Activated CD4-positive, CD25-positive, alpha-beta regulatory T cell treated with anti-CD3 and anti-CD28 coated beads, Interleukin-2, amount 50 U/mL, for 24 hours (primary cell): ENCODE measurements around the gene RAB35.

ENCODE experiments used
- ATAC-seq, 2 donors: fragments of 150-1000 bp; cut with Tn5 transposase; one replicate each; pipeline ENCODE4 v1.10.0; 2021; ENCODE audit warnings: mild to moderate bottlenecking in 1 of 2, moderate library complexity in 1 of 2

The RAB35 gene

DNA sequence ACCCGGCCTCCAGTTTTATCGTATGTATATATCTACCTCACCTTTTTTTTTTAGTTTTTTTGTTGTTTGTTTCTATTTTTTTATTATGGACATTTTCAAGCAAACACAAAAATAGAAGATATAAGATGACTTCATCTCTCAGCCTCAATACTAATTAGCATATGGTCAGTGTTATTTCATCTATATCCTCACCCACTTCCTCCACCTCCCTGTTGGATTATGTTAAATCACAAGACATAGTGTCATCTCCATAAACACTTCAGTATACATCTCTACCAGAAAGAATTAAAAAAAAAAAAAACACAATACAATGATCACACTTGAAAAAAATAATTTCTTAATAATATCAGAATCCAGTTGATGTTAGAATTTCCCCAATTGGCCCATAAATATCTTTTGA lies 34.9 kb downstream of the RAB35 start:
- ATAC-seq, result no peak

DNA sequence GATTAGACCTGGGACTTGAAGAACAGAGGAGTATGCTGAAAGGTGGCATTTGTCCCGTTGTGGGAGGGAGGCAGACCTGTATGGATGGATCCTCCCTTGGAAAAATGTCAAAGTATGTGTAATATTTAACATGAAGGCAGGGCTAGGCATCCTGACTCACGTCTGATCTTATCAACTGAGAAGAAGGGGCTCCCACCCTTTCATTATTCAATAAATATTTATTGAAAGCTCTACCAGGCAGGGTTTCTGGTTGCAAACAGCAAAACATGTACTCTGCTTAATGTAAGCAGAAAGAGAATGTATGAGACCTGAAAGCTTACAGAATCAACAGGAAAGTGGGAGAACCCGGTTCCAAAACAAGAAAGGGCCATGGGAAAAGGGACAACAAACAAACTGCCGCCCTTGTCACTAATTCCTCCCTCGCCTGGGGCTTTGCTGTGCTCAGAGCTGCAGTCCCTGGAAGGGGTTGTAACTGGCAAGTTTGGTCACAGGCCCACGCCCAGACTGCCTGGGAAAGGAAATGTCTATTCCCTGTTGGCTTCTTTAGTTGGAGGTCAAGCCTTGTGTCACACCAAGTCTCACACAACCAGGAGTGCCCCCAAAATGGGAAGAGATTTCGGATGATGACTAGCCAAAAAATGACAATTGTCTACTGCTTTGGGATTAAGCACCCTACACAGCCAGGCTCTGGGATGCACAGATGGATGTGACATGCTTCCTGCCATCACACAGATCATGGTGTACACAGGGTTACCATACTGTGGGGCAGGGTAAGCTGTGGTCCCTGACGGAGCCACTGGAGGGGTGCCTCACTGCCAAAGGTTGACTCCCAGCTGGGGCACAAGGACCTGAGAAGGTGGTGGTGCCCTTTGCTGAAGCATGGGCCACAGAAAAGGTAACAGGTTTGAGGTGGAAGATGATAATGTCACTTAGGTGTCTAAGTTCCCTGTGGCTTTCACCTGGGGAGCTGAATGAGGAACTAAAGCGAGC lies 36.8 kb downstream of the RAB35 start:
- ATAC-seq, result no peak

DNA sequence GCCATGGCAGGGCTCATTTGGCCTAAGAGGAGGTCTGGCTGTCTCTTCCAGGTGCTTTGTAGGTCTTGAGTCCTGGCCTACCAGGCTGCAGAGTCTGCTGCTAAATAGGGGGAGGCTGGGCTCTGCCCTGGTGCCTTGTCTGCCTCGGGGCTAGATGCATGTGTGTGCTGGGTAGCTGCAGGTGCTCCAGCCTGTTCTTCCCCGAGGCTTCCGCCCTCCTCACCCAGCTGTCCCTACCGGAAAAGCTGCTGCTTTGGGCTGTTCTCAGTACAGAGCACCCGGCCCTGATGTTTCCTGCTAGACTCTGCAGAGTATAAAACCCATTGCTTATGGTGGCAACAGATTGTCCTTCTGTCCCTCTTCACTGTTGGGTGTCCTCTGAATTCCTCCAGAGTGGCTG lies 37.7 kb downstream of the RAB35 start:
- ATAC-seq, result no peak

DNA sequence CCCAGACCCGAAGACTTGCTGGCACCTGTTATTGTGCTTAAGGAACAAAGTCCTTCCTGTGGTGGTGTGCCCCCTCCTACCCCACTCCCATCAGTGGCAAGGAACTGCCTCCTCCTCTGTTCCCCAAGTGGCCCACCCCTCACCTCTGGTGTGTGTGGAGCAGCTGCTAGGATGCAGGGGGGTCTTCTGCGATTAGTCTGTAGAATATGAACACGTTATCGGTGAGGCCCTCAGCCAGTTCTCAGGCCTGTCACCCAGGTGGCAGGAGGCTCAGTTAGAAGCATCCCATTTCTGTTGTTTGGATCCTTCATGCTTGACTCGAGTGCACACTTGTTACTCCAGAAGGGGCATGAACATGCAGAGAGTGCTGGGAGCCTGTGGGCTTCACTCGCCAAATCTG lies 39.3 kb downstream of the RAB35 start:
- ATAC-seq, result no peak

DNA sequence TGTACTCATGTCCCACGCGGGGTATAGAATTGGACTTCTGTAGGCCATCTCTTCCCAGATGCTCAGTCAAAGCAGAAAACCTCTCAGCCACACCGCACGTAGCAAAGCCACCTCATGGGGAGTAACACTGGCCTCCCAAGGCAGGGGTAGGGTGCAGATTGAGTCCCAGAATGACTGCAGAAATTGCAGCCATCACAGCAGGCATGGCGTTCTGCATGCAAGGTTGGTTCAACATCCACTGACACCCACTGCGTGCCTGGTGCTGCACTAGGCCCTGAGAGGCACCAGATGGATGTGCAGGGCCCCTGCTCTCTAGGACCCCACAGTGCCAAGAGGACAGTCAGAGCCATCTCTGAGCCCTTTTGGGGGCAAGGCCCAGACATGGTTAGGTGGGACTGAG lies 39.9 kb downstream of the RAB35 start:
- ATAC-seq, result no peak

DNA sequence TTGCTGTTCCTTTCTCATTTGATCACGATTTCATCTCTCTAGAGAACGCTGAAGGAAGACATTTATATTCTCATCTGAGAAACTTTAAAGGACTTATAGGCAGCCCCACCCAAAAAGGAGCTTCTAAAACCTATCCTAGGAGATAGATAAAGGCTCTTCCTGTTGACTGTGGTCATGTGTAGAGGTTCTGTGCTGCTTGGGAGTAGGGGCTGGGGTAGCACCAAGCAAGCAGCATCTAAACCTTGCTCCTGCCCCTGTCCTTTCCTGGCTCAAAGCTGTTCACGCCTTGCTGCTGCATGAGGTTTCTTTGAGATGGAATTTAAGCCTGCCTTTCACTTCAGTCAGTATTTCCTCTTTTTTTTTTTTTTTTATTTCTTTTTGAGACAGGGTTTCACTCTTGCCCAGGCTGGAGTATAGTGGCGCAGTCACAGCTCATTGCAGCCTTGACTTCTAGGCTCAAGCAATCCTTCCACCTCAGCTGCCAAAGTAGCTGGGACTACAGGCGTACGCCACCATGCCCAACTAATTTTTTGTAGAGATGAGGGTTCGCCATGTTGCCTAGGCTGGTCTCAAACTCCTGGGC lies 41.4 kb downstream of the RAB35 start:
- ATAC-seq, result no peak

DNA sequence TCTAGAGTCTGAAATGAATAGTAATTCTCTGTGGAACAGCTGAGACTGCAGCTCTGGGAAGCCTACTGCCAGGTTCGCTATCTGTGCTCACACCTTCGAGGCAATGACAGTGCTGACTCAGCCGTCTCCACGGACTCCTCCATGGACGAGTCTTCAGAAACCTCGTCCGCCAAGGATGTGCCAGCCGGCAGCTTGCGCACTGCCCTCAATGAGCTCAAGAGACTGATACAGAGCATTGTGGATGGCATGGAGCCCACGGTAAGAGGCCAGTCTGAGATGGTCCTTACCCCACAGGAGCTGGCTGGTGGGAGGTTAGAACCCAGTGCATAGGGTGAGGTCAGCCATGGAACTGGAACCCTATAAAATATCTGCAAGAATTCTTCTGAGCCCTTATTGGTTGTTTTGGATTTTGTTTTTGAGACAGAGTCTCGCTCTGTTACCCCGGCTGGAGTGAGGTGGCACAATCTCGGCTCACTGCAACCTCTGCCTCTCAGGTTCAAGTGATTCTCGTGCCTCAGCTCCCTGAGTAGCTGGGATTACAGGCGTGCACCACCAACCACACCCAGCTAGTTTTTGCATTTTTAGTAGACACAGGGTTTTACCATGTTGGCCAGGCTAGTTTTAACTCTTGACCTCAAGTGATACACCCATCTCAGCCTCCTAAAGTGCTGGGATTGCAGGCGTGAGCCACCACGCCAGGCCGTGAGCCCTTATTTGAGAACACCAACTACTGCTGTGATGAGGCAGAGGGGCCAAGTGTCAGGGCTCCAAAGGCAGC lies 43.9 kb downstream of the RAB35 start:
- no peak for ATAC-seq

DNA sequence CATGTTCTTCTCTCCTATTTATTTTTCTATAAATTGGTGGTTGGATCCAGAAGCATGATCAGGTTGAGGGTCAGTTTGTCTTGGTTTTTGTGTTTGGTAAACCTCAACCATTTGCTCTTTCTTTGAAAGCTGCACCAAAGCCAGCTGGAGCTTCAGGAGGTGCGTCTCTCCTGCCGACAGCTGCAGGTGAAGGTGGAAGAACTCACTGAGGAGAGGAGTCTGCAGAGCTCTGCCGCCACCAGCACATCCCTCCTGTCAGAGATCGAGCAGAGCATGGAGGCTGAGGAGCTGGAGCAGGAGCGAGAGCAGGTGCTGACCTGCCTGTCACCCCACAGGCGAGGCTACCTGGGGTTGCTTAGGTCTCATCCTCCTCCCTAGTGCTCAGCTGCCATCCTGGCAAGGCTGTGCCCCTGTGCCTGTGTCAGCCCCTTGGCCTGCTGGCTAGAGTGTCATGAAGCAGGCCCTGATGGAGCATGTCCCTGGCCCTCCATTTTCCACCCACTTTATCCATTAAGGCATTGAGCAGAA lies 45.0 kb downstream of the RAB35 start:
- ATAC-seq, result no peak

DNA sequence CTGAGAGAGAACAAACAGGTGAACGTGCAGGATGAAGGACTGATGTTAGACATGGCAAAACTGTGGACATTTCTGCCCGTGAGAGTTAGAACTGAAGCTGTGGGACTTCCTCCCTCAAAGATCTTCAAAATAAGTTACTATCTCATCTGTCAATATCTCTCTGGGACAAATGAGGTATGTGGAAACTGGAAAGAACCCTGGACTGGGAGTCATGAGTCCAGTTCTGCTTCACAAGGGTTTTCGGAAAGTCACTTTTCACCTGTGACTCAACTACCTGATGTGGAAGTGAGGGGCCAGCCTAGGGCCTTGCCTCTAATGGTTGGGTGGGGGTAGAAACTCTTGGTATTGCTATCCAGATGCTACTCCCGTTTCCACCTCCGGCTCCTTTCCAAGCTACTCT lies 47.3 kb downstream of the RAB35 start:
- ATAC-seq, result no peak

DNA sequence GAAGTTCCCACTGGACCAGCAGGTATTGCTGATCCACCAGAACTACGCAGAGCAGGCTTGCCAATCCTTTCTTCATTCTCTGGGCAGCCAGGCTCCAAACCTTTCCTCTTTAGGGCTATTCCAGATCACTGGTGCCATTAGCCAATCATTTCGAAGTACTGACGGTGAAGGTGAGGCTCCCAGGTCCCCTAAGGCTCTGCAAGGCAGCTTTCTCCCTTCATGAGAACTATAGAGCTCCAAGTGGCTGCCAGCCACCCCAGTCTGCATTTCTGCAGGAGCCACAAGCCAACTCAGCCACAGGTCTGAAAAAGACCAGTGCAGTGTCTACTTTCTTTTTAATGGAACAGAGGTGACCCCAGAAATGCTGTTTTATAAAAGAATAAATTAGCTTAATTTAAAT lies 48.7 kb downstream of the RAB35 start:
- ATAC-seq, result no peak

DNA sequence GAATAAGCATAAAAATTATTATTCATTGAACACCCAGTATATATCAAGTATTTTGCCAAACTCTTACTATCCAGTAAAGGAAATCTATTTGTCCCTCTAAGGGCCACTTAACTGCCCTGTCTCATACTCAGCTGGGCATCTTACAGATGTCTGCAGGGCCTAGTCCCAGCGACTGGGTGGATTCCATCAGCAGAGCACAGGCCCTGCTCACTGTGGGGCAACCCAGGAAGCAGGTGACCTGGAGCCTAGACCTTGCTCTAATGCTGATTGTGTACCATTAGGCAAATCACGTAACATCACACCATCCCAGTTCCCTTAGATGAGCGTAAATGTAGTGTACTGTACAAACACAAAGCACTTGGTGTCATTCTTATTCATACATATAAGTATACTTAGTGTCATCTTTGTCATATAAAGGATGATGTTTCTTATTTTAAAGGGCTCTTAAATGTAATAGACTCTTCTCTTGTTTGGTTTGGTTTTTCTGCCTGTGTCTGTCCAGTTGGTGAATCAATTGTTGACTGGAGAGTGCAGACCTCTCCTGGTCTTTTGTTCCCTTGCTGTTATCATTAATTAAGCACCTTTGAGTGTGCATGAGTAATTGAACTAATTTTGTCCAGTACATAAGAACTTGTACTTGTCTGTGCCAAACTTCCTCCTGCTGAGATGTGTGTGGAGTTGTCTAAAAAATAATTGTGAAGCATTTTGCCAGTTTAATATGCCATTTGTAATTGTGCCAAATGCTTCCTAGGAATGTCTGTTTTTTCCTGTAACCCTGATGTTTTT lies 49.3 kb downstream of the RAB35 start:
- ATAC-seq, result no peak

DNA sequence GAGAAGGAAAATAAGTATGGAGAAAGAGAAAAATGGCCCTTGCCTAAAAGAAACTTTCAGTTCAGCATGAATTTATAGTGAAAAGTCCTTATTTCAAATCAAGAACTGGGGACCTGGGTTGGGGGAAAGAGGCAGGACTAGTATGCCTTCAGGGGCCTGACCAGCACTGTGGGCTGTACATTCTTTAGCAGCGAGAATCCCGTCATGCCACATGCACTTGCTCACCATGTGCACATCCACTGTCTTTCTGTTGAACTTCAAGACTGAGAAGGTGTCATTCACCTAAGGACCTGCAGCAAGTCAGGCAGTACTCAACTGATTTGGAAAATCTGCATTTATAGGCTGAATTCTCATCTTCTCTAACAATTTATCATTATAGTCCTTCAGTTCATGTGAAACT lies 50.2 kb downstream of the RAB35 start:
- ATAC-seq, result no peak

DNA sequence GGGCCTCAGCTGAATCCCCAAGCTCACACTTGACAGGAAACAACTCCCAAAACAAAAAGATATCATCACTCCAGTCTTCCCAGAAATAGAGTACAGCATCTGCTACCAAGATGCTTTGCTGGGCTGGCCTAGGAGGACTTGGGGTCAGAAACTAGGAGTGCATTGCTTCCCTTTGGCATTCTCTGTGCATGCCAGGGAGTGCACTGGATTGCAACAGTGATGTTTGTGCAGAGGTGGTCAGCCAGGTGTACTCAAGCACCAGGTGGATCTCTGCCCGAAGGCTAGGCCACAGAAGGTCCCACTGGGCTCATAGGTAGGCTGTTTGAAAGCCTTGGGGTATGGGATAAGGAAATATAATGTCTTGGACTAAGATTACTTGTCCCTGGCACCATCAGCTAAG lies 51.1 kb downstream of the RAB35 start:
- no peak for ATAC-seq

DNA sequence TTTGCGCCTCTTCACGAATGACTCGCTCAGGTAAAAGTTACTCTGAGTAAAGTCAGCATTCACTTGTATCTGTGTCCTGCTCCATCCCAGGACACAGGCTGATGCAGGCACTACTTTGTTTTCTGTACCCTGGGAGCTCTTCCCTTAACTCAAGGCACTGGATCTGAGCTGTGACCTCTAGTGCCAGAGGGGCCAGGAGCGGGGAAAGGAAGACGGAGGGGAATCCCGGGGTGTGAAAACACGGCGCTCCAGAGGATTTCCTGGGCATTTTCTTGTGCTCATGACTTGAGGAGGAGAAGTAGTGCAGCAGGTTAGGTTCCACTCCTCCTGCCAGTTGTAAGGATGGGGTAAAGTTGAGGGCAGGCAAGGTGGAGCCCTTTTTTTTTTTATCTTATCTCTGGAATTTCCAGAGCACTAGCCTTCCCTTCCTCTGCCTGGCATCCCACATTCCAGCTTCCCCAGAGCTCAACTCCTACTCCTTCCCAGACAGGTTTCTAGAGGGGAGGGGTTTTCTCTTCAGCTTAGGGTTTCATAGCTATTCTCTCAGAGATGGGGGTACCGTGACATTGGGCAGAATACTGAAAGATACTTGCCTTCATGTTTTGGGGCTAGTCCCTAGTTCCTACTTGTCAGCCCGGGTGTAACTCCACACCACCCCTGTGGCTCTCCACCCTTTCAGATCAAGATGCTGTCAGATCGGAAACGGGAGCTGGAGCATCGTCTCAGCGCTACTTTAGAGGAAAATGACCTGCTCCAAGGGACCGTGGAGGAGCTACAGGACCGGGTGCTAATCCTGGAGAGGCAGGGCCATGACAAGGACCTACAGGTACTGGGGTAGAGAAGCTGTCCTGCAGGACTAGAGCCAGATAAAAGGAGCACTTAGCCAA lies 52.3 kb downstream of the RAB35 start:
- no peak for ATAC-seq

DNA sequence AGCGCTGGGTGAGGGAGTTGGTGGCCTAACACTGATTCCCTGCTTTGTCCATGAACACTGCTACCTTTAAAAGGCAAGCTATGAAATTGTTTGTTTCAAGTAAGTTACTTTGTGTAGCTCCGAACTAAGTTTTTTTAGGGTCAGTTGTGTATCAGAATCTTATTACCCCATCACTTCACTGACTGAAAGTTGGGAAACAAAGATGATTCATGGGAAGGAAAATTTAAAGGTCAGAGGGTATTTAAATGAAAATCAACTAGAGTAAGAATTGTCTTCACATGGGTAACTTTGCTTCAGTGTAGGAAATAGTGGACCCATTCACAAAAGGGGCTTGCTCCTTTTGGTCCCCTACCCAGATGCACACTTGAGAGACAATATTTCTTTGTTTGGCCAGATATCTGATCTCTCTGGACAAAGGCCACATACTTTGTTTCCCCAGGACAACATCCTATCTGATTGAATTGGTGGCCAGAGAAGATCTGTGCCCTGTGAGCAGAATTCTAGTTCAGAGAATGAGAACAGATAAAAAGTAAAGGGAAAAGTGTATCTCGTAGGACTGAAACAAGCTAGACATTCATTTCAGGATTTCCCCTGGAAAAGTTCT lies 53.5 kb downstream of the RAB35 start:
- ATAC-seq, result no peak

DNA sequence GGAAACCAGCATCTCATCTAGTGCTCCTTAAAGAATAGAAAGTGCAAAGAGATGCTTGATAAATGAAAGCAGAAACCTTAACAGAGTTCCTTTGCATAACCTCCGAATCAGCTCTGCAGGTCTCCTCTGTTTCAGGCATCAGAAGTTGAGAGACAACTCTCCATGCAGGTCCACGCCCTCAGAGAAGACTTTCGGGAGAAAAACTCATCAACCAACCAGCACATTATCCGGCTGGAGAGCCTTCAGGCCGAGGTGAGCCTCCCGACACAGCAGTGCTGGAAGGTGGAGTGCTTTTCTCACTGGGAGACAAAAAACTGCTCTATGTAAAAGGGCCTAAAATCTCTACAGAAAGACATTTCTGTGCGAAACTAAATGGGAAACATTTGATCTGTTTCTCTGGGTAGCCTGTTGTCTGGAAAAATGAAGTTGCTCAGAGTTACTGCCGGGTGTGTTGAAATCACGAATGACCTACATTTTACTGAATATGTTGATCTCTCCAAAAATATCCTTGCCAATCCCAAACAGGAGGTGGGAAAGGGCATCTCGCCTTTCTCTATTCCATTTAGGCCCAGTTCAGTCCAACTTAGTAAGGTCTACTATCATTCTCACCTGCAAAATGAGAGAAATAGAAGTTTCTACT lies 54.9 kb downstream of the RAB35 start:
- no peak for ATAC-seq

DNA sequence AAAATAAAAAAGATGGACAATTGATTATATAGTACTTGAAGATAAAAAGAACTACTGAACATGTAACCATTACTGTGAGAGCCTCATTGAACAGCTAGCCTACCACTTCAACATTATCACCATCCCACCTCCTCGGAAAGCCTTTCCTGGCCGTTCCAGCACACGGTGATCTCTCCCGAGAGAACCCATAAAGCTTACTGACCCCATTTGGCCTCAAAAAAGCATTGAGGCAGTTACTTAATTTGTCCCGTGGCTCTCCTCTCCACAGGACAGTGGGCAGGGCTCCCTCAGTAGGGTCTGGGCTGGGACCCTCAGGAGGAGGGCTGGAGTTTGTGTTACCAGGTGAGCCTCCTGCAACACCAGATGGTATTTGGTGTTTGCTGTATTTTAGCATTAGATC lies 55.8 kb downstream of the RAB35 start:
- ATAC-seq, result no peak

DNA sequence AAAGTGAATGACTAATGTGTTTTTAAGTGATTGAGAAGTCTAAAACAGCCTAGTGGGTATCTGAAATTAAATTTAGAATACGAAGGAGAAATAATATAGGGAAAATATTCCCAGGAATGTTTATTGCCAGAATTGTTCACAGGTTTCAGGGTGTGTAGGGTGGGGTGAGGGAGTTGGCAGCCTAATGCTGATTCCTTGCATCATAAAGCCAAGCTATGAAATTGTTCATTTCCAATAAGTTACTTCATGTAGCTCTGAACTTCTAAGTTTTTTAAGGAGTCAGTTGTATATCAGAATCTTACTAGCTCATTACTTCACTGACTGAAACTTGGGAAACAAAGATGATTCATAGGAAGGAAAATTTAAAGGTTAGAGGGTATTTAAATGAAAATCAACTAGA lies 56.4 kb downstream of the RAB35 start:
- no peak for ATAC-seq

DNA sequence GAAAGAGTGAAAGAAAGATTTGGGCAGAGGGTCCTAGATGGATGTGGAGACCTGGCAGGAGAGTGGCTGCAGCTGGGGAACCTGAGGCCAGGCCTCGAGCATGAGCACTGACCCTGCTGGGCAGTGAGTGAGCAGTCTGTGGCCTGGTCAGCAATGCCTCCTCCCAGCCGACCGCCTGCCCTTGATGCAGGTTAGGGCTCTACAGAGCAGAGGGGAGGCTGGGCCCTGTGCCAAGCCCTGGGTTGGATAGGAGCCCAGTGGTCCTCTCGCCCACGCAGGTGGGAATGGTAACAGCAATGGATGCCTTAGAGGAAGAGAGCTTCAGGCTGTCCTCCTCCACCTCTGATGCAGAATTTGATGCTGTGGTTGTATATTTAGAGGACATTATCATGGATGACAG lies 59.8 kb downstream of the RAB35 start:
- no peak for ATAC-seq

DNA sequence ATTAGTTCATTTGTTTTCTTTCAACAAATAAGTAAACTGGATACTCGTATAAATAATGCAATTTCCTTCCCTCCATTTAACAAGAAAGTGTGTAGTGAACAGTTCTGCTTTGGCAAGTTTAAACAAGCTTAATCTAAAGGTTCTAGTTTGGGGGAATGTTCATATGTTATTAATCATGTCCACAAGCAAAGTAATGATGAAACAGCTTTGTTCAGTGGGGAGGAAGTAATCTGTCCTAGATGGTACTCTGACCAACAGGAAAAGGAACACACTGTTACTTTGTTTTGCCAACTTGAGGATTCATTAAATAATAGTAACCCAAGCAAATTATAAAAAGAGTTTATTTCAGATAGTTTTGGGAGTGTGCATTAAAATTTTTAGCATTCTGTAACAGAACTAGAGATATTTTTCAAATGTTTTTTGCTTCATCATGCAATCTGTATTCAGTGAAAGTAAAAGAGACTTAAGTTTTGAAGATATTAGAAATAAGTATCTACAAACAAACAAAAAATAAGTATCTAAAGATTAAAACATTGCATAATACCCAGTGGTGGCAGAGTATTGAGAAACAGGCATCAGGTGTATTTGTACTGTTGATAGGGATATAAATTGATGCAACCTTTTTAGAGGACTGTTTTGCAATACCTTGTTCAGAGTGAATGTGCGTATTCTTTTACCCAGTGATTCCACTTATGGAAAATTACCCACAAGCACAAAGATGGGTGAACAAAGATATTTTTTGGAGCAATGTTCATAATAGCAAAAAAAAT lies 61.1 kb downstream of the RAB35 start:
- no peak for ATAC-seq
